WTC11 (cell line): ENCODE measurements around the gene KCNG1. TPM values are rescaled to one million over a fixed set of nuclear protein-coding genes. Genes with fewer than 3 reads are reported as not detected.

ENCODE experiments used
- ATAC-seq: fragments of 200-7000 bp; cut with Tn5 transposase; 2 replicates; pipeline ENCODE4 v1.10.0; 2021; ENCODE audit warnings: mild to moderate bottlenecking, moderate library complexity
- CTCF ChIA-PET: fragments of 300-600 bp; sonication (Branson Sonifier 250); formaldehyde crosslinking; loops from one replicate; lab custom pipeline; 2021; ENCODE audit warnings: antibody characterized with exemption; lab: Charles Lee
- POLR2A ChIA-PET: fragments of 350-600 bp; sonication (Branson Sonifier 250); formaldehyde crosslinking; loops from one replicate; lab custom pipeline; 2021; ENCODE audit warnings: antibody characterized with exemption; lab: Charles Lee
- DNase-seq: peaks from one replicate; pipeline ENCODE4 v3.0.0; 2021; ENCODE audit warnings: low spot score
- H3K27ac Mint-ChIP-seq: 2 replicates; pipeline ENCODE4 v1.8.0; 2021; ENCODE audit warnings: mixed read lengths
- H3K27me3 Mint-ChIP-seq: 2 replicates; pipeline ENCODE4 v1.8.0; 2021; ENCODE audit warnings: low read depth, mild to moderate bottlenecking, moderate library complexity, mixed read lengths
- H3K36me3 Mint-ChIP-seq: 2 replicates; pipeline ENCODE4 v1.8.0; 2021; ENCODE audit warnings: mixed read lengths
- H3K4me1 Mint-ChIP-seq: 2 replicates; pipeline ENCODE4 v1.8.0; 2022; ENCODE audit warnings: mixed read lengths
- H3K4me3 Mint-ChIP-seq: 2 replicates; pipeline ENCODE4 v1.8.0; 2021; ENCODE audit warnings: mild to moderate bottlenecking, moderate library complexity, mixed read lengths
- H3K9me3 Mint-ChIP-seq: 2 replicates; pipeline ENCODE4 v1.8.0; 2021; ENCODE audit warnings: mixed read lengths
- ETV6 ChIP-seq: sonication (generic); formaldehyde crosslinking; IDR thresholded peaks from 2 replicates; pipeline ENCODE4 v1.8.1; 2022; ENCODE audit warnings: mild to moderate bottlenecking, missing genetic modification reagents
- GABPB1 ChIP-seq: sonication (generic); formaldehyde crosslinking; IDR thresholded peaks from 2 replicates; pipeline ENCODE4 v1.8.1; 2023; ENCODE audit warnings: mild to moderate bottlenecking, missing genetic modification reagents
- HMGXB4 ChIP-seq: sonication (generic); formaldehyde crosslinking; IDR thresholded peaks from 2 replicates; pipeline ENCODE4 v1.8.1; 2023; ENCODE audit warnings: mild to moderate bottlenecking, moderate library complexity, missing genetic modification reagents
- MAX ChIP-seq: sonication (generic); formaldehyde crosslinking; IDR thresholded peaks from 2 replicates; pipeline ENCODE4 v1.8.0; 2022; ENCODE audit warnings: mild to moderate bottlenecking, missing genetic modification reagents
- SP1 ChIP-seq: sonication (generic); formaldehyde crosslinking; conservative IDR thresholded peaks from 2 replicates; pipeline ENCODE4 v1.8.1; 2022; ENCODE audit warnings: missing genetic modification reagents
- TCF7 ChIP-seq: sonication (generic); formaldehyde crosslinking; IDR thresholded peaks from 2 replicates; pipeline ENCODE4 v1.8.0; 2022; ENCODE audit warnings: mild to moderate bottlenecking, low read depth, missing genetic modification reagents, moderate library complexity
- TEAD1 ChIP-seq: sonication (generic); formaldehyde crosslinking; IDR thresholded peaks from 2 replicates; pipeline ENCODE4 v1.8.0; 2022; ENCODE audit warnings: mild to moderate bottlenecking, missing genetic modification reagents
- USF1 ChIP-seq: sonication (generic); formaldehyde crosslinking; IDR thresholded peaks from 2 replicates; pipeline ENCODE4 v1.8.0; 2022; ENCODE audit warnings: mild to moderate bottlenecking, missing genetic modification reagents
- ZNF232 ChIP-seq: sonication (generic); formaldehyde crosslinking; IDR thresholded peaks from 2 replicates; pipeline ENCODE4 v1.8.0; 2022; ENCODE audit warnings: mild to moderate bottlenecking, missing genetic modification reagents
- ZNF281 ChIP-seq: sonication (generic); formaldehyde crosslinking; IDR thresholded peaks from 2 replicates; pipeline ENCODE4 v1.8.0; 2023; ENCODE audit warnings: mild to moderate bottlenecking, missing genetic modification reagents
- ZNF317 ChIP-seq: sonication (generic); formaldehyde crosslinking; IDR thresholded peaks from 2 replicates; pipeline ENCODE4 v1.8.1; 2023; ENCODE audit warnings: low read depth, mild to moderate bottlenecking, moderate library complexity, missing genetic modification reagents, borderline replicate concordance
- ZNF423 ChIP-seq: fragments of 250-450 bp; sonication (Bioruptor Pico); IDR thresholded peaks from 2 replicates; pipeline ENCODE4 v2.1.2; 2022; ENCODE audit warnings: mild to moderate bottlenecking, moderate library complexity
- ZNF532 ChIP-seq: fragments of 250-450 bp; sonication (Bioruptor Pico); IDR thresholded peaks from 2 replicates; pipeline ENCODE4 v1.9.0; 2021; ENCODE audit warnings: mild to moderate bottlenecking, borderline replicate concordance
- ZNF671 ChIP-seq: fragments of 250-450 bp; sonication (Bioruptor Pico); IDR thresholded peaks from 2 replicates; pipeline ENCODE4 v1.8.0; 2021; ENCODE audit warnings: mild to moderate bottlenecking
- total RNA-seq: library from RNA; stranded (reverse); gene quantifications from 3 replicates; pipeline ENCODE4 v1.2.3, GENCODE V29; 2021

Gene KCNG1
- total RNA-seq, 1 experiment from 2014 or later = 34.6 TPM

- no peak for TF ChIP-seq ZNF532 (CRISPR knock-in tag)
- no peak for TF ChIP-seq GABPB1 (CRISPR knock-in tag)
- TF ChIP-seq ZNF423 = no peak
- no peak for TF ChIP-seq TCF7 (CRISPR knock-in tag)
- TF ChIP-seq USF1 = no peak
- TF ChIP-seq SP1 (CRISPR knock-in tag) = no peak
- TF ChIP-seq ZNF281 (CRISPR knock-in tag) = no peak
- TF ChIP-seq HMGXB4 = no peak
These were observed 1.6 kb downstream of the KCNG1 start (continued) for GRCh38 chr20:51021067-51022025.

GRCh38 chr20:51020657-51021056, 2.2 kb downstream of the KCNG1 start:
- H3K4me1 Mint-ChIP-seq = peaks cover 35% of the 10 kb centered on the region
- TF ChIP-seq ZNF232 (CRISPR knock-in tag) = no peak
- TF ChIP-seq MAX = 0 out of 2 replicates have a peak, but pooled peaks have one; percentile 16
- no peak for TF ChIP-seq ZNF671 (CRISPR knock-in tag)
- no peak for TF ChIP-seq ZNF317
- TF ChIP-seq ETV6 (CRISPR knock-in tag) = no peak
- TF ChIP-seq TEAD1 (CRISPR knock-in tag) = no peak
- TF ChIP-seq, all 79 proteins: peak for 1
- DNase-seq (peak; percentile 30), ATAC-seq (peak; percentile 26)
- Mint-ChIP-seq H3K27me3 (peaks cover 36% of the 10 kb centered on the region), H3K4me3 (peak overlapping the region; percentile 66), H3K36me3 (peaks cover 7% of the 10 kb centered on the region), H3K9me3 (no peaks in the 10 kb centered on the region), H3K27ac (no peak overlapping the region)
- CTCF ChIA-PET = interaction anchor here (0.6 to 3.9 kb wide), 11 partner anchors 14 to 306 kb away, joined by 3 to 28 read pairs (median 8); no protein-coding TSS in a partner anchor
- POLR2A ChIA-PET = no interaction called here
